GM23338 (cell line): Measurements from ENCODE around the gene KRT31.

ENCODE experiments used
- CREB1 ChIP-seq: fragments of 250-450 bp; sonication (Bioruptor Pico); IDR thresholded peaks from 2 replicates; pipeline ENCODE4 v1.5.0; 2020; ENCODE audit warnings: low read depth, mild to moderate bottlenecking, moderate library complexity
- EZH2 ChIP-seq: fragments of 200-600 bp; sonication (generic); IDR thresholded peaks from one replicate; pipeline ENCODE4 v1.8.0; 2017; ENCODE audit warnings: antibody characterized with exemption, mild to moderate bottlenecking, low read depth; ENCODE audit not compliant: unreplicated experiment
- EZH2phosphoT487 ChIP-seq: fragments of 200-600 bp; sonication (generic); IDR thresholded peaks from one replicate; pipeline ENCODE4 v1.8.1; 2018; ENCODE audit warnings: antibody characterized with exemption; ENCODE audit not compliant: unreplicated experiment
- JUNB ChIP-seq: IDR thresholded peaks from one replicate; pipeline ENCODE4 v1.6.1; 2016; ENCODE audit warnings: antibody characterized with exemption; ENCODE audit not compliant: unreplicated experiment
- NANOG ChIP-seq: IDR thresholded peaks from 2 replicates; pipeline ENCODE4 v1.6.1; 2016; ENCODE audit warnings: antibody characterized with exemption, borderline replicate concordance
- POLR2AphosphoS5 ChIP-seq: IDR thresholded peaks from 2 replicates; pipeline ENCODE4 v1.6.1; 2016; ENCODE audit warnings: antibody characterized with exemption, low read depth
- ZNF114 ChIP-seq: fragments of 250-450 bp; sonication (Bioruptor Pico); IDR thresholded peaks from 2 replicates; pipeline ENCODE4 v1.5.0; 2020; ENCODE audit warnings: mild to moderate bottlenecking, moderate library complexity
- ZNF331 ChIP-seq: fragments of 250-450 bp; sonication (Bioruptor Pico); IDR thresholded peaks from 2 replicates; pipeline ENCODE4 v1.5.0; 2020; ENCODE audit warnings: low read depth, mild to moderate bottlenecking, moderate library complexity
- TF ChIP-seq, protein P1 (sequence below), 2 experiments: fragments of 200-600 bp in 1 of 2; sonication (generic) in 1 of 2; conservative IDR thresholded peaks; 2 replicates each; pipeline versions ENCODE4 v1.5.1 to v1.6.1; 2016 to 2017; ENCODE audit warnings: antibody characterized with exemption in 2 of 2, low read depth in 2 of 2, mild to moderate bottlenecking in 2 of 2, moderate library complexity in 1 of 2
- TF ChIP-seq, protein P2 (sequence below): IDR thresholded peaks from one replicate; pipeline ENCODE4 v1.6.1; 2018; ENCODE audit warnings: antibody characterized with exemption; ENCODE audit not compliant: unreplicated experiment
- TF ChIP-seq, protein P3 (sequence below): IDR thresholded peaks from 2 replicates; pipeline ENCODE4 v1.6.1; 2016; ENCODE audit warnings: antibody characterized with exemption
- TF ChIP-seq, protein P4 (sequence below): fragments of 250-450 bp; sonication (Bioruptor Pico); IDR thresholded peaks from 2 replicates; pipeline ENCODE4 v1.5.0; 2020; ENCODE audit warnings: mild to moderate bottlenecking, moderate library complexity

DNA sequence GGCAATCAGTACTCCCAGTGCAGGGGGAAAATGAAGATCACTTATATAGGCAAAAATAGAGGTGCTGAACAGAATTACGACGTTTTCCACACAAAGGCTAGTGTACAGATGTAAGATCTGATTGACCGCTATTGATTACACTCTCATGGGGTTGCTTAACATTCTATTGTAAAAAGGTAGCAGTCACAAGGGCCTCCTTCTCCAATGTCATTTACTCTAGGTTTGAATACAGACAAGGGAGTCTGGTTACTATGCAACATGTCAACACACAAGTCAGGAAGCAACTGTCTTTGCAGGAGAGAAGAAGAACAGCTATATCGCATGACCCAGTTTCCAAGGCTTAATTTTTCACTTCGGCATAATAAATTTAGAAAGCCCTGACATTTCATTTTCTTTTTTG is 19.1 kb upstream of the KRT31 start:
- TF ChIP-seq CREB1 (CRISPR knock-in tag) (no peak), ZNF331 (CRISPR knock-in tag) (no peak), EZH2 (no peak), JUNB (no peak), POLR2AphosphoS5 (no peak), EZH2phosphoT487 (no peak), NANOG (no peak), ZNF114 (no peak)
- TF ChIP-seq, protein P1, sequence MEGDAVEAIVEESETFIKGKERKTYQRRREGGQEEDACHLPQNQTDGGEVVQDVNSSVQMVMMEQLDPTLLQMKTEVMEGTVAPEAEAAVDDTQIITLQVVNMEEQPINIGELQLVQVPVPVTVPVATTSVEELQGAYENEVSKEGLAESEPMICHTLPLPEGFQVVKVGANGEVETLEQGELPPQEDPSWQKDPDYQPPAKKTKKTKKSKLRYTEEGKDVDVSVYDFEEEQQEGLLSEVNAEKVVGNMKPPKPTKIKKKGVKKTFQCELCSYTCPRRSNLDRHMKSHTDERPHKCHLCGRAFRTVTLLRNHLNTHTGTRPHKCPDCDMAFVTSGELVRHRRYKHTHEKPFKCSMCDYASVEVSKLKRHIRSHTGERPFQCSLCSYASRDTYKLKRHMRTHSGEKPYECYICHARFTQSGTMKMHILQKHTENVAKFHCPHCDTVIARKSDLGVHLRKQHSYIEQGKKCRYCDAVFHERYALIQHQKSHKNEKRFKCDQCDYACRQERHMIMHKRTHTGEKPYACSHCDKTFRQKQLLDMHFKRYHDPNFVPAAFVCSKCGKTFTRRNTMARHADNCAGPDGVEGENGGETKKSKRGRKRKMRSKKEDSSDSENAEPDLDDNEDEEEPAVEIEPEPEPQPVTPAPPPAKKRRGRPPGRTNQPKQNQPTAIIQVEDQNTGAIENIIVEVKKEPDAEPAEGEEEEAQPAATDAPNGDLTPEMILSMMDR (conservative IDR thresholded peaks at IDR 0.05; ENCODE audit: low read depth in 2 of 2): no peak
- TF ChIP-seq, protein P2, sequence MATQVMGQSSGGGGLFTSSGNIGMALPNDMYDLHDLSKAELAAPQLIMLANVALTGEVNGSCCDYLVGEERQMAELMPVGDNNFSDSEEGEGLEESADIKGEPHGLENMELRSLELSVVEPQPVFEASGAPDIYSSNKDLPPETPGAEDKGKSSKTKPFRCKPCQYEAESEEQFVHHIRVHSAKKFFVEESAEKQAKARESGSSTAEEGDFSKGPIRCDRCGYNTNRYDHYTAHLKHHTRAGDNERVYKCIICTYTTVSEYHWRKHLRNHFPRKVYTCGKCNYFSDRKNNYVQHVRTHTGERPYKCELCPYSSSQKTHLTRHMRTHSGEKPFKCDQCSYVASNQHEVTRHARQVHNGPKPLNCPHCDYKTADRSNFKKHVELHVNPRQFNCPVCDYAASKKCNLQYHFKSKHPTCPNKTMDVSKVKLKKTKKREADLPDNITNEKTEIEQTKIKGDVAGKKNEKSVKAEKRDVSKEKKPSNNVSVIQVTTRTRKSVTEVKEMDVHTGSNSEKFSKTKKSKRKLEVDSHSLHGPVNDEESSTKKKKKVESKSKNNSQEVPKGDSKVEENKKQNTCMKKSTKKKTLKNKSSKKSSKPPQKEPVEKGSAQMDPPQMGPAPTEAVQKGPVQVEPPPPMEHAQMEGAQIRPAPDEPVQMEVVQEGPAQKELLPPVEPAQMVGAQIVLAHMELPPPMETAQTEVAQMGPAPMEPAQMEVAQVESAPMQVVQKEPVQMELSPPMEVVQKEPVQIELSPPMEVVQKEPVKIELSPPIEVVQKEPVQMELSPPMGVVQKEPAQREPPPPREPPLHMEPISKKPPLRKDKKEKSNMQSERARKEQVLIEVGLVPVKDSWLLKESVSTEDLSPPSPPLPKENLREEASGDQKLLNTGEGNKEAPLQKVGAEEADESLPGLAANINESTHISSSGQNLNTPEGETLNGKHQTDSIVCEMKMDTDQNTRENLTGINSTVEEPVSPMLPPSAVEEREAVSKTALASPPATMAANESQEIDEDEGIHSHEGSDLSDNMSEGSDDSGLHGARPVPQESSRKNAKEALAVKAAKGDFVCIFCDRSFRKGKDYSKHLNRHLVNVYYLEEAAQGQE: no peak
- TF ChIP-seq, protein P3, sequence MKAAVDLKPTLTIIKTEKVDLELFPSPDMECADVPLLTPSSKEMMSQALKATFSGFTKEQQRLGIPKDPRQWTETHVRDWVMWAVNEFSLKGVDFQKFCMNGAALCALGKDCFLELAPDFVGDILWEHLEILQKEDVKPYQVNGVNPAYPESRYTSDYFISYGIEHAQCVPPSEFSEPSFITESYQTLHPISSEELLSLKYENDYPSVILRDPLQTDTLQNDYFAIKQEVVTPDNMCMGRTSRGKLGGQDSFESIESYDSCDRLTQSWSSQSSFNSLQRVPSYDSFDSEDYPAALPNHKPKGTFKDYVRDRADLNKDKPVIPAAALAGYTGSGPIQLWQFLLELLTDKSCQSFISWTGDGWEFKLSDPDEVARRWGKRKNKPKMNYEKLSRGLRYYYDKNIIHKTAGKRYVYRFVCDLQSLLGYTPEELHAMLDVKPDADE: no peak
- TF ChIP-seq, protein P4, sequence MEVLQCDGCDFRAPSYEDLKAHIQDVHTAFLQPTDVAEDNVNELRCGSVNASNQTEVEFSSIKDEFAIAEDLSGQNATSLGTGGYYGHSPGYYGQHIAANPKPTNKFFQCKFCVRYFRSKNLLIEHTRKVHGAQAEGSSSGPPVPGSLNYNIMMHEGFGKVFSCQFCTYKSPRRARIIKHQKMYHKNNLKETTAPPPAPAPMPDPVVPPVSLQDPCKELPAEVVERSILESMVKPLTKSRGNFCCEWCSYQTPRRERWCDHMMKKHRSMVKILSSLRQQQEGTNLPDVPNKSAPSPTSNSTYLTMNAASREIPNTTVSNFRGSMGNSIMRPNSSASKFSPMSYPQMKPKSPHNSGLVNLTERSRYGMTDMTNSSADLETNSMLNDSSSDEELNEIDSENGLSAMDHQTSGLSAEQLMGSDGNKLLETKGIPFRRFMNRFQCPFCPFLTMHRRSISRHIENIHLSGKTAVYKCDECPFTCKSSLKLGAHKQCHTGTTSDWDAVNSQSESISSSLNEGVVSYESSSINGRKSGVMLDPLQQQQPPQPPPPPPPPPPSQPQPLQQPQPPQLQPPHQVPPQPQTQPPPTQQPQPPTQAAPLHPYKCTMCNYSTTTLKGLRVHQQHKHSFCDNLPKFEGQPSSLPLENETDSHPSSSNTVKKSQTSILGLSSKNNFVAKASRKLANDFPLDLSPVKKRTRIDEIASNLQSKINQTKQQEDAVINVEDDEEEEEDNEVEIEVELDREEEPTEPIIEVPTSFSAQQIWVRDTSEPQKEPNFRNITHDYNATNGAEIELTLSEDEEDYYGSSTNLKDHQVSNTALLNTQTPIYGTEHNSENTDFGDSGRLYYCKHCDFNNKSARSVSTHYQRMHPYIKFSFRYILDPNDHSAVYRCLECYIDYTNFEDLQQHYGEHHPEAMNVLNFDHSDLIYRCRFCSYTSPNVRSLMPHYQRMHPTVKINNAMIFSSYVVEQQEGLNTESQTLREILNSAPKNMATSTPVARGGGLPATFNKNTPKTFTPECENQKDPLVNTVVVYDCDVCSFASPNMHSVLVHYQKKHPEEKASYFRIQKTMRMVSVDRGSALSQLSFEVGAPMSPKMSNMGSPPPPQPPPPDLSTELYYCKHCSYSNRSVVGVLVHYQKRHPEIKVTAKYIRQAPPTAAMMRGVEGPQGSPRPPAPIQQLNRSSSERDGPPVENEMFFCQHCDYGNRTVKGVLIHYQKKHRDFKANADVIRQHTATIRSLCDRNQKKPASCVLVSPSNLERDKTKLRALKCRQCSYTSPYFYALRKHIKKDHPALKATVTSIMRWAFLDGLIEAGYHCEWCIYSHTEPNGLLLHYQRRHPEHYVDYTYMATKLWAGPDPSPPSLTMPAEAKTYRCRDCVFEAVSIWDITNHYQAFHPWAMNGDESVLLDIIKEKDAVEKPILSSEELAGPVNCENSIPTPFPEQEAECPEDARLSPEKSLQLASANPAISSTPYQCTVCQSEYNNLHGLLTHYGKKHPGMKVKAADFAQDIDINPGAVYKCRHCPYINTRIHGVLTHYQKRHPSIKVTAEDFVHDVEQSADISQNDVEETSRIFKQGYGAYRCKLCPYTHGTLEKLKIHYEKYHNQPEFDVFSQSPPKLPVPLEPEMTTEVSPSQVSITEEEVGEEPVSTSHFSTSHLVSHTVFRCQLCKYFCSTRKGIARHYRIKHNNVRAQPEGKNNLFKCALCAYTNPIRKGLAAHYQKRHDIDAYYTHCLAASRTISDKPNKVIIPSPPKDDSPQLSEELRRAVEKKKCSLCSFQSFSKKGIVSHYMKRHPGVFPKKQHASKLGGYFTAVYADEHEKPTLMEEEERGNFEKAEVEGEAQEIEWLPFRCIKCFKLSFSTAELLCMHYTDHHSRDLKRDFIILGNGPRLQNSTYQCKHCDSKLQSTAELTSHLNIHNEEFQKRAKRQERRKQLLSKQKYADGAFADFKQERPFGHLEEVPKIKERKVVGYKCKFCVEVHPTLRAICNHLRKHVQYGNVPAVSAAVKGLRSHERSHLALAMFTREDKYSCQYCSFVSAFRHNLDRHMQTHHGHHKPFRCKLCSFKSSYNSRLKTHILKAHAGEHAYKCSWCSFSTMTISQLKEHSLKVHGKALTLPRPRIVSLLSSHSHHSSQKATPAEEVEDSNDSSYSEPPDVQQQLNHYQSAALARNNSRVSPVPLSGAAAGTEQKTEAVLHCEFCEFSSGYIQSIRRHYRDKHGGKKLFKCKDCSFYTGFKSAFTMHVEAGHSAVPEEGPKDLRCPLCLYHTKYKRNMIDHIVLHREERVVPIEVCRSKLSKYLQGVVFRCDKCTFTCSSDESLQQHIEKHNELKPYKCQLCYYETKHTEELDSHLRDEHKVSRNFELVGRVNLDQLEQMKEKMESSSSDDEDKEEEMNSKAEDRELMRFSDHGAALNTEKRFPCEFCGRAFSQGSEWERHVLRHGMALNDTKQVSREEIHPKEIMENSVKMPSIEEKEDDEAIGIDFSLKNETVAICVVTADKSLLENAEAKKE (CRISPR knock-in tag): no peak
